Amniotic epithelial cell (primary cell): Measurements from ENCODE around the gene TEAD1.

Source experiments
- DNase-seq: peaks from one replicate; pipeline ENCODE4 v3.0.0-alpha.2; 2010; ENCODE audit warnings: low read depth

TEAD1 gene

GRCh38 chr11:12789596-12790215 lies 115.5 kb downstream of the TEAD1 start:
- no peak for DNase-seq

GRCh38 chr11:12790861-12791616 lies 116.8 kb downstream of the TEAD1 start:
- peak; percentile 47 for DNase-seq

GRCh38 chr11:12792018-12792417 lies 117.8 kb downstream of the TEAD1 start:
- no peak for DNase-seq

- DNase-seq = peak; percentile 77
Measured at GRCh38 chr11:12792590-12792989, 118.4 kb downstream of the TEAD1 start.

GRCh38 chr11:12793065-12793464 lies 118.8 kb downstream of the TEAD1 start:
- no peak for DNase-seq

GRCh38 chr11:12793506-12793905 lies 119.3 kb downstream of the TEAD1 start:
- DNase-seq = peak; percentile 77

GRCh38 chr11:12794576-12795230 lies 120.5 kb downstream of the TEAD1 start:
- no peak for DNase-seq

GRCh38 chr11:12797996-12798395 lies 123.8 kb downstream of the TEAD1 start:
- DNase-seq = no peak

GRCh38 chr11:12798609-12799011 lies 124.4 kb downstream of the TEAD1 start:
- DNase-seq = peak; percentile 74

GRCh38 chr11:12799334-12799835 lies 125.2 kb downstream of the TEAD1 start:
- DNase-seq = no peak

- DNase-seq = peak; percentile 78
Measured at GRCh38 chr11:12800032-12800671, 125.9 kb downstream of the TEAD1 start.

- no peak for DNase-seq
Measured at GRCh38 chr11:12800871-12801270, 126.7 kb downstream of the TEAD1 start.

- no peak for DNase-seq
Measured at GRCh38 chr11:12801976-12802375, 127.8 kb downstream of the TEAD1 start.

- DNase-seq = peak; percentile 97
Measured at GRCh38 chr11:12802418-12803085, 128.3 kb downstream of the TEAD1 start.

- DNase-seq = peak; percentile 80
Measured at GRCh38 chr11:12803086-12803826, 129.0 kb downstream of the TEAD1 start.

GRCh38 chr11:12806113-12806512 lies 131.9 kb downstream of the TEAD1 start:
- peak; percentile 75 for DNase-seq

GRCh38 chr11:12807621-12808020 lies 133.4 kb downstream of the TEAD1 start:
- no peak for DNase-seq

- DNase-seq = peak; percentile 75
Measured at GRCh38 chr11:12808519-12808918, 134.3 kb downstream of the TEAD1 start.

GRCh38 chr11:12809364-12809763 lies 135.1 kb downstream of the TEAD1 start:
- no peak for DNase-seq

- DNase-seq = peak; percentile 93
Measured at GRCh38 chr11:12809864-12810567, 135.8 kb downstream of the TEAD1 start.

- peak; percentile 79 for DNase-seq
Measured at GRCh38 chr11:12810568-12810894, 136.3 kb downstream of the TEAD1 start.
